AG10803 (cell line): Measurements from ENCODE around the gene C12orf43.

Source experiments
- DNase-seq: peaks from one replicate; pipeline ENCODE4 v3.0.0; 2010; ENCODE audit warnings: low read depth
- H3K4me3 ChIP-seq: 2 replicates; pipeline ENCODE4 v1.5.1; 2011; ENCODE audit warnings: mild to moderate bottlenecking, low read length, control low read depth
- CTCF ChIP-seq: conservative IDR thresholded peaks from 2 replicates; pipeline ENCODE4 v1.5.1; 2011; ENCODE audit warnings: mild to moderate bottlenecking, low read length, control low read depth, inconsistent platforms

C12orf43 gene

GRCh38 chr12:121025442-121026226 is 9.3 kb upstream of the C12orf43 start:
- no peak for TF ChIP-seq CTCF
- no peak overlapping the region for H3K4me3 ChIP-seq
- DNase-seq, result no peak

GRCh38 chr12:121023799-121024198 is 7.5 kb upstream of the C12orf43 start:
- no peak overlapping the region for H3K4me3 ChIP-seq
- TF ChIP-seq CTCF, result no peak
- no peak for DNase-seq

GRCh38 chr12:121022713-121023112 is 6.4 kb upstream of the C12orf43 start:
- no peak for DNase-seq
- no peak overlapping the region for H3K4me3 ChIP-seq
- TF ChIP-seq CTCF, result no peak

GRCh38 chr12:121021754-121022153 is 5.5 kb upstream of the C12orf43 start:
- H3K4me3 ChIP-seq, result no peak overlapping the region
- TF ChIP-seq CTCF, result no peak

GRCh38 chr12:121018860-121019617 is 2.8 kb upstream of the C12orf43 start:
- TF ChIP-seq CTCF, result no peak
- H3K4me3 ChIP-seq, result no peak overlapping the region
- DNase-seq, result no peak

More at GRCh38 chr12:121021754-121022153, 5.5 kb upstream of the C12orf43 start:
- DNase-seq, result no peak

- no peak for DNase-seq
- H3K4me3 ChIP-seq, result no peak overlapping the region
- no peak for TF ChIP-seq CTCF
Observed at GRCh38 chr12:121017966-121018491, 1.7 kb upstream of the C12orf43 start.
